NT2/D1 (cell line): ENCODE measurements around the gene KRT75.

ENCODE experiments used
- SUZ12 ChIP-seq: IDR thresholded peaks from 2 replicates; pipeline ENCODE4 v1.6.1; 2011; ENCODE audit not compliant: insufficient read length, insufficient read depth; ENCODE audit errors: extremely low read depth
- YY1 ChIP-seq: IDR thresholded peaks from 2 replicates; pipeline ENCODE4 v1.6.1; 2011; ENCODE audit not compliant: insufficient read length, insufficient read depth
- ZNF274 ChIP-seq: IDR thresholded peaks from 2 replicates; pipeline ENCODE4 v1.6.1; 2011; ENCODE audit warnings: mild to moderate bottlenecking, low read depth, low read length

- TF ChIP-seq ZNF274: no peak
- no peak for TF ChIP-seq YY1
- no peak for TF ChIP-seq SUZ12
Observed at GRCh38 chr12:52419656-52420055, 14.5 kb downstream of the KRT75 start.
